CD4-positive, alpha-beta T cell treated with Interleukin-6 for 4 hours (primary cell): ENCODE data around the gene KCNMA1.

Experiments used
- DNase-seq: peaks from one replicate; pipeline ENCODE4 v3.0.0-alpha.2; 2020; ENCODE audit warnings: mixed read lengths

The KCNMA1 gene

DNA sequence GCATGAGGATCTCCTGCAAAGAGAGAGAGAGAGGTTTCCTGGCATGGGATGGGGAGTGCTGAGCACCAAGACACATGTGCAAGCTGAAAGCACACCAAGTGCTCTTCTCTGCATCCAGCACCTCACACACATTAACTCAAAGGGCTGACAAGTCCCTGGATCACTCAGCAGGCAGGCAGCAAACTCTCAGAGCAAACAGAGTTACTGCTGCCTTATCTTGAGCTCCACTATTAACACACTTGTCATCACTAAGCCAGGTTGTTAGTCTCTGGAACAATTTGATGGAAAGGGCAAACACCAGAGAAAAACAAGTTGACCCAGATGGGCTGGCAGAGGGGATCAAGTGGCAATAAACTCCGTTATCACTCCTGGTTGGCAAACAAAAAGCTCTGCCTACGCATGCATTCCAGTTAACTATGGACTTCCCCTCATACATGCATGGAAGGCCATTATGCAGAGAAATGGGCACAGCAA lies 349.9 kb downstream of the KCNMA1 start:
- DNase-seq: no peak

DNA sequence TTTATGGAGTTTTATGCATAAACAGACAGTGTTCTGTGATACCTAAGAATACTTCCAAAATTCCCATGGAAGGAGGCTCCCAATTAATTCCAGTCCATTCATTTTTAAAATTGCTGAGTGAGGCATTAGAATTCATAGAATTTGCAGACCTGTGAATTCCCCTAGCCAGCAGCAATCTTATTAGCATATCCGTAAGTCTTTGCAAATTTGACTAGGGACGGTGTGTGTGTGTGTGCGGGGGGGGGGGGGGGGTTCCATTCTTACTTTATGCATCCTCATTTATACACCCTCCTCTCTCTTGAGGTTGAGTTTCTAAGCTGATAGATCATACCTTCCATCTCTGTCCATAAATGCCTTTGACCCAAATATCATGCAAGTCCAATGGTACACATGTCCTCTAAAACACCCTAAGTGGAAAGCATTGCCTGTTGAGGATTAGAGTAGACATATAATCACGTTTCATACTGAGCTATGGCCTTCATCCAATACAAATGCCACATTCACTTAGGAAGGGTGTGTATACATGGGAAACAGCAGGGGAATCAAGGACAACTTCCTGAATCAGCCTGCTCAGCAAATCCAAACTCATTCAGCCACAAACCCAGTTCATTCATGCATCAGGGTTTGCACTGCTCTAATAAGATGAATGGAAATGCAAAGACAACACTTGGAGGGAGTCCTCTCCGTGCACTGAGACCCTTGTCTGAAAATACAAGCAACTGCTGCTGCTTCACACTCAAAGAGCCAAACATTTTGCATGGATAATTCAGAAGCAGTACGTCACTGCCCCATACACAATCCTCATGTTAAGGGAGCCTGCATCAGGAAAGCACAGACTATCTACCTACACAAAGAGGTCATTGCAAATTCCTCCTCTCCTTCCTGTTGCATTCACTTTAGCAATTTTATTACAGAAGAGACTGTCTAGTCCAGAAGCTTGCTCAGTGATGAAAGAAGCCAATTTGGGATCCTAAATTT lies 350.8 kb downstream of the KCNMA1 start:
- no peak for DNase-seq

DNA sequence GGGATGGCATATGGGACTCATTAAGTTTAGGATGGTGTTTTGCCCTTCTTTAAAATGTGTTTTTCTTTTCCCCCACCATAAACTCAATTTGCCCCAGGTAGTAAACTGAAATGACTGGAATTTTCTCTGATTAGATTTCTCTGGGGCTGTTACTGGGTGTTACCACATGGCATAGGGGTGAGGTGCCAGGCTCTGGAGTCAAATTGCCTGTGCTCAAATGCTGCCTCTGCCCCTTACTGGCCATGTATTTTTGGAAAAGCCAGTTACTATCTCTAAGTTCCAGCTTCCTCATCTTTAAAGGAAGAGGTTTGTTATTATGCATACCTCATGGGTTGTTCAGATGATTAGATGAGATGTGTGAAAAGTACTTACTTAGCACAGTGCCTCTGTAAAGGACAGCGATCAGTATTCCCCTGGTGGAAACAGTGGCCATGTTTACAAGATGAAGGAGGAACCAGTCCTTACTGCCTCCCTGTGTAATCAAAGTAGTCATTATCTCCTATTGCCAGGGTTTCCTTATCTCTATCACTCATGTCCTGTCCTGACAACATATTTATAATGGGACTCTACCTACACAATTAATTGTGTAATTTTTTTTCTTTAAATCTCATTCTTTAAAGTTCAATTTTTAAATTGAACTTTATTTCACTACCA lies 352.0 kb downstream of the KCNMA1 start:
- DNase-seq: no peak

DNA sequence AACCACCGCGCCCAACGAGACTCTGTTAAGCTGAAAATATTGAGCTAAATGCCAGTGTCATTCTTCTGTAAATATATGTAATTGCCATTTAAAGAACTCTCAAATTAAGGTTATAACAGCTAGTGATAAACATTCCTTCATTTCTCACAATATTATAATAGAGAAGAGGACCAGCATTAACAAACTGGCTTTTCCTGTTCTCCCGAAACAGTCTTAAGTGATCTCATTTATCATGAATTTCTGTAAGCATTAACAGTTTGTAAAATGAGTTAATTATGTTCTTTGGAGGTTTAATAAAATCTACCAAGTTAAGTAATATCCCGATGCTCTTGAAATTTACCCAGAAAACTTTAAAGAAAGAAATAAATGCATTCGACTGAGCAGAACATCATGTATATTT lies 352.8 kb downstream of the KCNMA1 start:
- DNase-seq: no peak

DNA sequence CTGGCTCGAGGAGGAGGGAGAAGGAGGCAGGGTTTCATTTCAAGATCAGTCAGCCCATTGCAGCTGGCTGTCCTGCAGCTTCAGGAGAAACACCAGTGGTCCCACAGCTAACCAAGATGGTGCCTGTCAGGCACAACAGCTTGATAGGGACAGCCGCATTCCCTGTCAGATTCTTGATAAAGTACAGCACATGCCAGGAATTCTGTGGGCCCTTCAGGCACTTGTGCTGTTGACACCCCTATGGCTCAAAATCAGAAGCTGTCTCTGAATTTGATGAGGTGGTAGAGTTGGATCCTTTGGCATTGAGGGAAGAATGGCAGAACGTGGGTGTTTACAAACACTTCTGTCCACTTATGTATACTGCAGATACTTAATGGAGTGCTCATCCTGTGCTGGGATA lies 354.3 kb downstream of the KCNMA1 start:
- DNase-seq: no peak

DNA sequence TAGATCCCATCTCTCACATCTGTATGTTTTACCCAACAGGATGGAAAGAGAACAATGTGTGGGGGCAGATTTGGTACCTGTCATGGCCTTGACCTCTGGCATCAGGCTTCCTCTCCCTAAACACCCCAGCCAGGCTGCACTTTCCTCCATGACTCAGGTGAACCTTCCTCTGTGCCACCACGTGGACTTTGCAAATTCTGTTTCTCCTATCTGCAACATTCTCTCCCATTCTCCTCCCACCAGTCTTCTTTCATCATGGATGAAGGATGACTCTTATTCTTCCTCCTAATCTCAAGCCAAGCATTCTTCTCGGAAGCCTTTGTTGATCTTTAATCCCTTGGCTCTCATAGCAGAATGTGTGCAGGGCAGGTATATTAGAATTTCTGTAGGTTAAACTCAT lies 355.4 kb downstream of the KCNMA1 start:
- DNase-seq: no peak

DNA sequence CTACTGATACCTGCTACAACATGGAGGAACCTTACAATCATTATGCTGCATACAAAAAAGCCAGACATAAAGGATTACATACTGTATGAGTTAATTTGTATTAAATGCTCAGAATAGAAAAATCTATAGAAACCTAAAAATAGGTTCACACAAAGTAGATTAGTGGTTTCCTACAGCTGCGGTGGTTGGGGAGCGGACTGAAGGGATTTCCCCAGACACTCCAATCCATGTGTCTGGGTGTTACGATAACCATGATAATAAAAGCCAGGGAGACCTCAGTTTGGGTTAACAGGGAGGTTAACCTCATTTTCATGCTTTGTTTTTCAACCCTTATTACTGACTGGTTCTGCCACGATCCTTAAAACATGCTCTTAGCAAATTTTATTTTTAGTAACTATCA lies 355.9 kb downstream of the KCNMA1 start:
- no peak for DNase-seq

DNA sequence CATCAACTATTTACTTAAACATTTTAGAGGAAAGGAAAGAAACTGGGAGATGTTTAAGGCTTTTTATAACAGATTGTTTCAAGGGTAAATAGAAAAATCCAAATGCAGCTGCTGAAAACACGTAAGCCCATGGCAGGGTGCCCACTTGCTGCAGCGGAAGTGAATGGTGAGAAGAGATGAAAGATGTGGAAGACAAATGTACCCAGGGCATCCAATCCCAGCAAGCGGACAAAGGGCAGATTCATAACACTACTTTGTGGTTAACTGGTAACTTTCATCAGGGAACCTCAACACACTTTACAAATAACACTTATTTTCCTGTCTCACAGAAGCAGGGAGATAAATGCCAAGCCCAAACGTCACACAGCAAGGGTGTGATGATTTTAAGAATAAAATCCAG lies 358.4 kb downstream of the KCNMA1 start:
- DNase-seq: no peak

DNA sequence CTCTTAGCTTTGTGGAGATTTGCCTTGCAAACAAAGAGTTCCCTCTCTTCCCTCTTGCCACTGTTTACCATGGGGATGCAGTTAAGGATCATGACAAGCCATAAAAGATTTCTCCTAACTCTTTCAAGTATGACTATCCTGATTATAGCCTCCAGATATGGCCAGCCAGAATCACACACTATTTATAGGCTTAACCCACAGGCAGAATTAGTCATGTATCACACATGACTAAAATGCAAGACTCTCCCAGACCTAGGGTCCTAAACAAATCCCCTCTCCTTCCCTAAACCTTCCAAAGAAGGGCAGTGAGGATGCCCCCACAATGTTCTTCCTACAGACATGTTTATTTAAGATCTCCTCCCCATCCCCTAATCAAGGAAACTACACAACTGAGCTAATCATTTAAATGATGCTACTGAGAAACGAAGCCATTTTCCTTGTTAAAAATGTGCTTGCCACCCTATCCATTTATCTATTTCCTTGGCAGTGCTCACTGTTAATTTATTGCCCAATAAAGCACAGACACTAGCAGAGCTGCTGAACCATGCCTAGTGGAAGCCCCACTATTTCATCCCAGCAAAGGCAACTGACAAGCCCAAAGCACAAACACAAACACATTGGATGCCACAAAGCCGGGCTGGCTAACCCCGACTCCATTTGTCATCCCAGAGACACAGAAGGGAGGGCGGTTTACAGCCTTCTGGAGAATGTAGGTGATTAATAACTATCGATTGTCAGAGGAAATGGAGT lies 363.4 kb downstream of the KCNMA1 start:
- DNase-seq: no peak

DNA sequence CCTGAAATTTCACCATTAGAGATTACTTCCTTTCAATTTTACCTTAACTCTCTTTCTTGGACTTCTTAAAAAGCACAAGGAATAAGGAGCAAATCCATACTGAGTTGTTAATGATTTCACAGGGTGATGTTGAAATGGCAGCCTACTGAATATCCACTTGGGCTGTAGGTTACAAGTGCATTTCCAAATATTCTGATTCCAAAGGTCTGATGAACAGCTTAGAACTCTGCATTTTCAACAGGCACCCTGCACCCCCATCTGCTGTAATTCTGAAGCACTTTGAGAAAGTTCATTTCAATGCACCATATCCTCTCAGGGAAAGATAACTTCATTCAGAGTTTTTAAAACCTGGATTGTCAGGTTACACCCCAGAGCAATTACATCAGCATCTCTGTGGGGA lies 368.4 kb downstream of the KCNMA1 start:
- no peak for DNase-seq

DNA sequence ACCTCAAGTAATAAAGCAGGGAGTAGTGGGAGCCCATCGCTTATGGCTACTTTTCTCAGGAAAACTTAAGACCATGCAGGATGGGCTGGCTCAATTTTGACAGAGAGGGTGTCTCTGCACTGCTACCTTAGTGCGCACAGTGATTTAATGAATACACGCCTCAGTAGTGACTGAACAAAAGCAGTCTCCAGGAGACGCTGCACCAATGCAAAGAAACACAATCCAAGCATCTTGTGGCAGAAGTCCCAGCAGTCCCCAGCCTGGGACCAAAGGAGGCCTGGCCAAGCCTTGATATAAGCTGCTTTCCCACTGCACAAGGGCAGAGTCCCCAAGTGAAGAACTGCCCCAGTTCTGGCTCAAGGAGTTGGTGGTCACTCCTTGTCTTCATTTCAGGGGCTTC lies 368.9 kb downstream of the KCNMA1 start:
- DNase-seq: no peak

DNA sequence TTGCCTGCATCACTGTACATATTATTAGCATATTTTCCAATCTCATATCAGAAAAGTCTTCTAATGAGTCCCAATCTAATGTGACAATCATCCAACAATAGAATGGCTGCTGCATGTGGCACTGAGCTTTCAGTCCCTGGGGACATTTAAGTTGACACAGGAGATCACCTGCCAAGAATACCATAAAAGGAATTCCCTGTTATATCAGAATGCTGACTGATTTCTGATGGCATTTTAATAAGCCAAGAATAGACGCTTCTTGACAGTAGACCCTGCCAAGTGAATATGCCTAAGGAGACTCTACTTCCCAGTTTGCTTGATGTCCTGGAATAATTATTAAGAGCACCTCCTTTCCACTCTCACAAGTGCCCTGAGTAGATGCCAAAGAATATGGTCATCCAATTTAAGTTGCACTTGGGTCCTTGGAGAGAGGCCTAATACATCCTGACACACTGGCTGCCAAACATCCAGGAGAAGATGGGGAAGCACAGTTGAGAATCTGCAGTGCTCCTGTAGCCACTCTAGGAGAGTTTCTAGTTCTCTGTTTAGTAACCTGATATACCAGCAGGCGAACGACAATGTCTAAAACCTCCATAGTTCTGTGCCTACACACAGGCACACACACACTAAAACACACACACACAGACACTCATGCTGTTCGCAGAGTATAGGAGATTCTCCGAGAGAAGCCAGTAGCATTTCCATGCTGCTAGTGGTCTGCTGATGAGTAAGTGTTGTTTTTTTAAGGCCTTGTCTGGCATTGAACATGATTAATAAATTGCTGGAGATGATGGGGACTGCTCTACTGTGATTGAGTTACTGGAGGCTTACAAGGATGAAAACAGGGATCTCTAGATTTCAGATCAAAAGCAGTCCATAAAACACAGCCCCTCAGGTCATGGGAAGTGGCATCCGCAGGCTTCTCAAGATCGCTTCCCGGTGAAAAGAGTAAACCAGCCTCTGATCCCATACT lies 369.6 kb downstream of the KCNMA1 start:
- DNase-seq: no peak

DNA sequence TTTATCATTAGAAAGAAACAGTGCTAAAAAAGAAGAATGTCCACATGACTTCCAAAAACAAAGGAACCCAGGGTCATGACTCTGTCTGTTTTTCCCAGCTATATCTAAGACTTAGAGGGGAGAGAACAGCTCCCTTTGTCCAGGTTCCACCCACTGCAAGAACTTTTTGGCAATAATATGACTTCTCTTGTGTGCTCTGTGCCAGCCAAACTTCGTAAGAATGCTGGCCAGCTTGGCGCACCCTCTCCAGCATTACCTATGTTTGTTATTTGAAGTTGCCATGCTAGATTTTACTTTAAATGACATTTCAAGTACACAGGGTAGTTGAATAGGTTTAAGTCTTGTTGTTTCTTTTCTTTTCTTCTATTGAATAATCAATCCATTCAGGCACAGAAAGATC lies 371.4 kb downstream of the KCNMA1 start:
- DNase-seq: no peak

DNA sequence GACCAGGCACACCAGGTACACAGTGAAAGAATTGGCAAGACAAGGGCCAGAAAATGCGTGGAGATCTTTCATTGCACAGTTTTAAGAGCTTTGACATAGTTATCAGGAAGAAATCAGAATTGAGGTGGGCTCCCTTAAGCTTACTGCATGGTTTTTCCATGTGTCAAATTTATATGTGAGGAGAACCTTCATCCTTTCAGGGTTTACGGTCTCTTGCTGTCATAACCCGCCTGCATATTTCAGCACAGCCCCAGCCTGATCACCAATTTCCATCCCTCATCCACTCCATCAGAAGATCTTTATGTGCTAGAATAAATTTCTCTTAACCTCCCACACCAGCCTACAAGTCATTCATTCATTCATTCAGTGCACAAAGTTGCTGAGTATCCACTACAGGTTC lies 373.1 kb downstream of the KCNMA1 start:
- DNase-seq: no peak

DNA sequence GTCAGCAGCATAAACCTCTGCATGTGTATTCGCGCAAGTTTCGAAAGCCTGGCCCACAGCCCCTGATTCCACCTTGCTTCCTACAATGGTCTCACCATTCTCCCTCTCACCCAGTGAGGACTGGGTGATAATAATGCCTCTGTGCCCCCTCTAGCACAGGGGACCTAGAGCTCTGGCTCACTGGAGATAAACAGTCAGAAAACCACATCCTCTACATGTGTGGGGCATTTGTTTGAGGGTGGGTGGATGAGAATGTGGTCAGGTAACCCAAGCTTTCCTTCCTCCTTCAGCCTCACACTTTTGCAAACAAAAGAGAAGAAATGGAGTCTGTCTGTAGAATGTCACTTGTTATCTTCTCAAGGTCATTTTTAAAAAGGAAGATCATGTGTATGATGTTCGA lies 373.5 kb downstream of the KCNMA1 start:
- no peak for DNase-seq

DNA sequence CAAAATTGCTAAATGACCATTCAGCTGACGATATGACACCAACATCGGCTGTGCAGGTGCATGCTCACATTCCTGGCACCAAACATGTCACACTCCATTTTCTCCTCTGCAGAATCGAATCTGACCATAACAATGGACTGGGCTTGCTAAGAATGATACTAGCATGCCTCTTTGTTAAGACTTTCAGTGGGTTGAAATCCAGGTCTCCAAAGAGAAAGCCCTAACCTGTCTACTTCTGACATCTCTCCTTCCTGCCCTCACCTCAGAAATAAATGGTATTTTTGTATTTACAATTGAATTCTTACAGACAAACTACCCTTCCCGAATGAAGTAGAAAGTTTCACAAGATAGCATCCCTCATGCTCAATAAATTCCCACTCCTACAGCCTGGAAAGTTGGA lies 373.9 kb downstream of the KCNMA1 start:
- DNase-seq: no peak

DNA sequence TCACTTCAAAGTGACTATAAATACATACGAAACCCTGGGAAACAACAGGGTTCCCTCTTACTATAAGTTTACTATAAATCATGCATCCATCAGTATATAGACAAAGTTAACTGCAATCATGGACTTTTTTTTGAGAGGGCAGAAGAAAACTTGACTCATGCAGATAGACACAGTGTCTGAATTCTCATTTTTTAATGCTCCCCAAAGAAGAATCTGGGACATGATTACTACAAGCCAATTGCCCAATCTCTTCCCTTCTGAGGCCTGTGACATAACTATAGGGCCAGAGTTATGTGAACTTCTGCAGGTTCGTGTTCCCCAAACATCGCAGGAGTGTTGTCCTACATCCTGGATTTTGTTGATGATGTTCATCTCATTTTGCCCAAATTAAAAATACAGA lies 376.5 kb downstream of the KCNMA1 start:
- no peak for DNase-seq

DNA sequence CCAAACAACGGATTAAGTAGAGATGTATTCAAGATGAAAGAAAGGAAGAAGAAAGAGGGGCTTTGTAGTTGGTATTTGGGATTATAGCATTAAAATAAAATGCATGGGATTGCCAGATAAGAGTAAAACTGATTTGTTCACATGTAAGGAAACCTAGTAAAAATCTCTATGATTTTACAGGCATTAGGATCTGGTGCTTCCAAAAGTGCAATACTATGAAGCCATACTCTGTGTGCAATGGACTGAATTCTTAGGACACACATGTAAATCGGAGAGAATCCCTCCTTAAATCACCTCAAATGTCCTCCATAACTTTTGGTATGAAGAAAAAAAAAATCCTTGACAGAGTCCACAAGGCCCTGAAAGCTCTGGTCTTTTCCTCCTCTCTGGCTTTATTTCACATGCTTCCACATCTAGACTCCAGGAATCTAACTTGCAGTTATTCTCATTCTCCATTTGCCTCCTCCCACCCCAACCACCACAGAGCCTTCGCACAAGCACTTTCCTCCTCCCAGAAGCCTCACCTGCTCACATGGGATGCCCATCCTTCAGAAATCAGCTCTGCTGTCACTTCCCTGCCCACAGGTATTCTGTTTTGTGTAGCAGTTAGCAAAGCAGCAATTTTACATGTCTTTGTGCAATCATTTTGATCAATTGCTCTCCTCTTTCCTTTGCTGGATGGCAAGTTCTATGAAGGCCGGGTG lies 378.3 kb downstream of the KCNMA1 start:
- no peak for DNase-seq

DNA sequence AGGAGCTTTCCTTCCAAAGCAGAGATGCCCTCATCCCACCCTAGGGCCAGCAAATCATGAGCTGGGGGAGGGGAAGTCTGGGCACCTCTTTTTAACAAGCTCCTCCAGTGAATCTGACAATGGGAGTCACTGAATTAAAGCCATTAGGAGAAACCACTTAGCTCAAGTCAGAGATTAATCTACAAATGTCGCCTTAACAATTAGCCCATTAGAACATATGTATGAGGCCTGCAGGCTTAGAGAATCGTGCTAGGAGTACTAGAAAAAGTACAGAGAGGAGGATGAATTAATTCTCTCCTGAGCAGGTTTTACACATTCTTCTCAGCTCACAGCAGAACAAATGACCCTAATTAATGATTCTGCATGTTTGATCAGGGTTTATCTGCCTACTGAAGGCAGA lies 381.3 kb downstream of the KCNMA1 start:
- DNase-seq: no peak

DNA sequence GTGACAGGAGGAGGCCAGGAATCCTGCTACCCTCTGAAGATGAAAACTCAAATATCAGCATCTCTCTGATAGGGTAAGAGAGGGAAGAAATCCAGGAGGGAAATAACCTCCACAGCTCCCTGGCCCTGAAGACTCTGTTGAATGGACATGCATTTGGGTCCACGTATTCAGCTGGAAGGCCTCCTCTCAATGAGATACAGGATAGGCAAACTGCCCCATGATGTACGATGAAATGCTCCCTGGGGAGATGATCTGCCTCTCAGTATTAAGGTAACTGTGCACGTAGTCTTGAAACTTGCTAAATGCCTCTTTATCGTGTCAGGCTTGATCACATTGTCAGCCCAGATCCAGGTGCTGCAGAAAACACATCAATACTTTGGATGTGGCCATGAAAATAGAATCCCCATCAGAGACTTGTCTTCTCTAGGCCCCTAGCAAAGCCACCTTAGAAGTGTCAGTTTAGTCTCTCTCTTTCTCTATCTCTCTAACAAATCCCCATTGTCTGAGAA lies 384.0 kb downstream of the KCNMA1 start:
- no peak for DNase-seq

DNA sequence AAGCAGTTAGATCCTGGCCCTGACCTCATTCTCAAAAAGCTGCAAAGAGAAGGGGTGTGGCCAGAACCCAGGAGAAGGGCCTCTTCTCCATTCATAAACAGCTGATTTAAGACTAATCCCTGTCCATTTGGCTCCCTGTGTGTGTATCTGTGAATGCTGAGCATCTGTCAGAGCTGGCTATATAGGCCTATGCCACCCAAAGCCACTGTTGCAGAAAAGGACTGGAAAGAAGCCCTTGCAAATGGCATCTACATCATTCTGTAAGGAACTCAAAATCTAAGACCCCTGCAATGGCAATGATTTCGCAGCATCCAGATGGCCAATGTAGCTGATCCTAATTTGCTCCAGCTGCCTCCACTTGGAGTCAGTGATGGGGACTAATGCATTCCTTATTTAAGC lies 384.5 kb downstream of the KCNMA1 start:
- no peak for DNase-seq
